ENCODE data around the gene HOXA9.

- TF ChIP-seq CTCF (IDR thresholded peaks at IDR 0.05) (no peak), EP300 (IDR thresholded peaks at IDR 0.05) (no peak), POLR2A (IDR thresholded peaks at IDR 0.05) (no peak)
Measured at GRCh38 chr7:27142580-27143022, 22.7 kb downstream of the HOXA9 start.

All from ovary (tissue), 3 donors.